Uterus (tissue), 4 donors: Measurements from ENCODE around the gene ADAMTS12. TPM values are rescaled to one million over a fixed set of nuclear protein-coding genes. Genes with fewer than 3 reads are reported as not detected.

ENCODE experiments used
- DNase-seq, 2 donors: peaks; one replicate each; pipeline ENCODE4 v3.0.0-alpha.2; 2019 to 2020
- H3K27ac ChIP-seq, 2 donors: fragments of 200-600 bp; sonication (generic); 1 replicate in 1 of 2; 2 replicates in 1 of 2; pipeline ENCODE4 v1.5.1; 2016 to 2018
- H3K27me3 ChIP-seq, 2 donors: fragments of 200-600 bp; sonication (generic); one replicate each; pipeline ENCODE4 v1.5.1; 2018 to 2019; ENCODE audit warnings: control low read depth in 1 of 2
- H3K36me3 ChIP-seq, 2 donors: fragments of 200-600 bp; sonication (generic); one replicate each; pipeline ENCODE4 v1.5.1; 2019; ENCODE audit warnings: control low read depth in 1 of 2
- H3K4me1 ChIP-seq, 2 donors: fragments of 200-600 bp; sonication (generic); one replicate each; pipeline ENCODE4 v1.5.1; 2018 to 2019; ENCODE audit warnings: control low read depth in 1 of 2
- H3K4me3 ChIP-seq, 2 donors: fragments of 200-600 bp; sonication (generic); 1 replicate in 1 of 2; 2 replicates in 1 of 2; pipeline ENCODE4 v1.5.1; 2018 to 2019; ENCODE audit warnings: mild to moderate bottlenecking in 1 of 2
- H3K9me3 ChIP-seq, 2 donors: fragments of 200-600 bp; sonication (generic); one replicate each; pipeline ENCODE4 v1.5.1; 2019; ENCODE audit warnings: control low read depth in 1 of 2
- CTCF ChIP-seq, 4 experiments: fragments of 200-600 bp in 2 of 4; fragments of 450-650 bp in 2 of 4; sonication (generic) in 2 of 4; IDR thresholded peaks; one replicate each; pipeline ENCODE4 v1.5.1; 2016 to 2019; ENCODE audit warnings: antibody characterized with exemption in 4 of 4, mild to moderate bottlenecking in 2 of 4, moderate library complexity in 1 of 4
- POLR2A ChIP-seq, 2 donors: fragments of 450-650 bp; IDR thresholded peaks; one replicate each; pipeline ENCODE4 v1.6.1; 2016; ENCODE audit warnings: antibody characterized with exemption in 2 of 2, mild to moderate bottlenecking in 1 of 2, moderate library complexity in 1 of 2
- intact Hi-C: fragments of 100-400 bp; cut with DNase I; formaldehyde crosslinking; loops from one replicate; pipeline ENCODE4 v1.15.1; 2023; ENCODE audit warnings: low total_unique reads
- total RNA-seq, 4 donors: library from RNA; depleted of rRNA in 3 of 4; stranded (reverse); fragments of >200 nt in 3 of 4; gene quantifications; one replicate each; pipeline versions ENCODE4 v1.1.0 to v1.2.4, GENCODE V29; 2014 to 2023
- donor health status: DM: yes; HTN: yes; CAD: no.

Gene ADAMTS12
- total RNA-seq, 4 donors from 2014 or later, result 0.51 to 37.5 (median 15.6) TPM

GRCh38 chr5:33846851-33847250 is 44.9 kb downstream of the ADAMTS12 start:
- H3K9me3 ChIP-seq, result no peaks in the 10 kb centered on the region

GRCh38 chr5:33843579-33843978 is 48.2 kb downstream of the ADAMTS12 start:
- Histone ChIP-seq H3K36me3 (no peaks in the 10 kb centered on the region), H3K4me1 (no peaks in the 10 kb centered on the region), H3K4me3 (no peak overlapping the region), H3K27me3 (no peaks in the 10 kb centered on the region), H3K9me3 (no peaks in the 10 kb centered on the region), H3K27ac (no peak overlapping the region)
- TF ChIP-seq POLR2A (IDR thresholded peaks at IDR 0.05) (no peak), CTCF (IDR thresholded peaks at IDR 0.05) (no peak)
- DNase-seq, result no peak
- intact Hi-C loops, result no loop called here

More at GRCh38 chr5:33846851-33847250, 44.9 kb downstream of the ADAMTS12 start:
- Histone ChIP-seq H3K36me3 (no peaks in the 10 kb centered on the region), H3K4me1 (no peaks in the 10 kb centered on the region), H3K27ac (no peak overlapping the region), H3K4me3 (no peak overlapping the region), H3K27me3 (no peaks in the 10 kb centered on the region)
- TF ChIP-seq CTCF (IDR thresholded peaks at IDR 0.05) (no peak), POLR2A (IDR thresholded peaks at IDR 0.05) (no peak)
- intact Hi-C loops, result no loop called here
- no peak for DNase-seq

GRCh38 chr5:33842456-33842855 is 49.3 kb downstream of the ADAMTS12 start:
- Histone ChIP-seq H3K27me3 (no peaks in the 10 kb centered on the region), H3K27ac (no peak overlapping the region), H3K9me3 (no peaks in the 10 kb centered on the region), H3K4me1 (no peaks in the 10 kb centered on the region), H3K36me3 (no peaks in the 10 kb centered on the region), H3K4me3 (no peak overlapping the region)
- TF ChIP-seq POLR2A (IDR thresholded peaks at IDR 0.05) (no peak), CTCF (IDR thresholded peaks at IDR 0.05) (no peak)
- intact Hi-C loops, result no loop called here
- DNase-seq, result no peak

GRCh38 chr5:33841891-33842290 is 49.9 kb downstream of the ADAMTS12 start:
- no peaks in the 10 kb centered on the region for H3K36me3 ChIP-seq
- no peaks in the 10 kb centered on the region for H3K9me3 ChIP-seq
- H3K27me3 ChIP-seq, result no peaks in the 10 kb centered on the region
- TF ChIP-seq CTCF (IDR thresholded peaks at IDR 0.05), result no peak
- TF ChIP-seq POLR2A (IDR thresholded peaks at IDR 0.05), result no peak
- intact Hi-C loops, result no loop called here
- no peaks in the 10 kb centered on the region for H3K4me1 ChIP-seq
- H3K4me3 ChIP-seq, result no peak overlapping the region
- no peak for DNase-seq
- no peak overlapping the region for H3K27ac ChIP-seq

- no peak overlapping the region for H3K4me3 ChIP-seq
- no peaks in the 10 kb centered on the region for H3K4me1 ChIP-seq
- H3K9me3 ChIP-seq, result no peaks in the 10 kb centered on the region
- no peak overlapping the region for H3K27ac ChIP-seq
- H3K36me3 ChIP-seq, result no peaks in the 10 kb centered on the region
- DNase-seq, result no peak
- intact Hi-C loops, result no loop called here
- H3K27me3 ChIP-seq, result no peaks in the 10 kb centered on the region
- TF ChIP-seq CTCF (IDR thresholded peaks at IDR 0.05), result no peak
- TF ChIP-seq POLR2A (IDR thresholded peaks at IDR 0.05), result no peak
These were observed 50.8 kb downstream of the ADAMTS12 start for GRCh38 chr5:33840927-33841547.
